ENCODE data around the gene HOXD11. TPM values are rescaled to one million over a fixed set of nuclear protein-coding genes. Genes with fewer than 3 reads are reported as not detected.

HOXD11 gene
- not detected in 2 replicates for total RNA-seq
- long read RNA-seq, result 0 reads

GRCh38 chr2:176106581-176107539 lies at the start of gene HOXD11:
Gene HOXD11, plus strand, starts transcription at chr2:176107280. Its CDS starts 76 bp downstream, at chr2:176107356.
- TF ChIP-seq CTCF (conservative IDR thresholded peaks at IDR 0.05), result no peak
- DNase-seq (ENCODE audit: low read depth, low spot score), result no peak
- Mint-ChIP-seq H3K27ac (ENCODE audit: unreplicated experiment) (no peak within 1 kb of the TSS), H3K27me3 (ENCODE audit: low read depth) (peaks cover 93% of the 10 kb centered on the region), H3K4me3 (peak within 1 kb of the TSS; percentile 23), H3K4me1 (peaks cover 13% of the 10 kb centered on the region), H3K9me3 (no peaks in the 10 kb centered on the region), H3K36me3 (ENCODE audit: low read depth) (peaks cover 7% of the 10 kb centered on the region)

- Mint-ChIP-seq H3K4me1 (peaks cover 15% of the 10 kb centered on the region), H3K27ac (ENCODE audit: unreplicated experiment) (no peak overlapping the region), H3K36me3 (ENCODE audit: low read depth) (no peaks in the 10 kb centered on the region), H3K27me3 (ENCODE audit: low read depth) (peaks cover 92% of the 10 kb centered on the region), H3K9me3 (no peaks in the 10 kb centered on the region), H3K4me3 (no peak overlapping the region)
- no peak for TF ChIP-seq CTCF (conservative IDR thresholded peaks at IDR 0.05)
- DNase-seq (ENCODE audit: low read depth, low spot score), result no peak
Observed at GRCh38 chr2:176063958-176064357, 43.1 kb upstream of the HOXD11 start.

GRCh38 chr2:176066645-176067588 lies 40.2 kb upstream of the HOXD11 start:
- peaks cover 15% of the 10 kb centered on the region for H3K4me1 Mint-ChIP-seq
- peaks cover 100% of the 10 kb centered on the region for H3K27me3 Mint-ChIP-seq (ENCODE audit: low read depth)
- H3K36me3 Mint-ChIP-seq (ENCODE audit: low read depth), result no peaks in the 10 kb centered on the region
- DNase-seq (ENCODE audit: low read depth, low spot score), result no peak
- no peaks in the 10 kb centered on the region for H3K9me3 Mint-ChIP-seq
- no peak overlapping the region for H3K27ac Mint-ChIP-seq (ENCODE audit: unreplicated experiment)
- no peak overlapping the region for H3K4me3 Mint-ChIP-seq
- TF ChIP-seq CTCF (conservative IDR thresholded peaks at IDR 0.05), result no peak

- H3K4me3 Mint-ChIP-seq, result no peak overlapping the region
- peaks cover 2% of the 10 kb centered on the region for H3K36me3 Mint-ChIP-seq (ENCODE audit: low read depth)
- no peak overlapping the region for H3K27ac Mint-ChIP-seq (ENCODE audit: unreplicated experiment)
- no peak for DNase-seq (ENCODE audit: low read depth, low spot score)
- TF ChIP-seq CTCF (conservative IDR thresholded peaks at IDR 0.05), result no peak
- H3K9me3 Mint-ChIP-seq, result no peaks in the 10 kb centered on the region
- H3K27me3 Mint-ChIP-seq (ENCODE audit: low read depth), result peaks cover 100% of the 10 kb centered on the region
- H3K4me1 Mint-ChIP-seq, result peaks cover 15% of the 10 kb centered on the region
Observed at GRCh38 chr2:176067589-176068418, 39.3 kb upstream of the HOXD11 start.
